H1 (cell line): ENCODE measurements around the gene SOX10.

Experiments
- CTCF ChIP-seq, 3 experiments: IDR thresholded peaks; 1 replicate in 2 of 3; 2 replicates in 1 of 3; pipeline versions ENCODE4 v1.5.1 to v1.6.1; 2011; ENCODE audit warnings: low read length in 3 of 3, mild to moderate bottlenecking in 3 of 3, inconsistent platforms in 2 of 3, low read depth in 1 of 3, moderate library complexity in 1 of 3; ENCODE audit not compliant: insufficient read depth in 1 of 3; ENCODE audit errors: control extremely low read depth in 1 of 3
- POLR2A ChIP-seq, 2 experiments: IDR thresholded peaks; 1 replicate in 1 of 2; 2 replicates in 1 of 2; pipeline ENCODE4 v1.6.1; 2011; ENCODE audit warnings: low read depth in 2 of 2, low read length in 2 of 2, mild to moderate bottlenecking in 2 of 2; ENCODE audit errors: control extremely low read depth in 1 of 2
- POLR2AphosphoS5 ChIP-seq: IDR thresholded peaks from 2 replicates; pipeline ENCODE4 v1.6.1; 2011; ENCODE audit warnings: low read depth, low read length

- TF ChIP-seq POLR2AphosphoS5 = no peak
- TF ChIP-seq POLR2A (IDR thresholded peaks at IDR 0.05; ENCODE audit: control extremely low read depth in 1 of 2, low read depth in 2 of 2, low read length in 2 of 2) = no peak
- no peak for TF ChIP-seq CTCF (IDR thresholded peaks at IDR 0.05; ENCODE audit: control extremely low read depth in 1 of 3, insufficient read depth in 1 of 3, low read depth in 1 of 3, low read length in 3 of 3)
These were observed 23.3 kb downstream of the SOX10 start for GRCh38 chr22:37961062-37961461.
